Breast epithelium (tissue), 4 donors: ENCODE results near the gene GADL1. TPM values are rescaled to one million over a fixed set of nuclear protein-coding genes. Genes with fewer than 3 reads are reported as not detected.

Experiments
- DNase-seq, 2 donors: peaks; one replicate each; pipeline ENCODE4 v3.0.0-alpha.2; 2019; ENCODE audit warnings: low spot score in 2 of 2
- H3K27ac ChIP-seq, 2 donors: fragments of 200-600 bp; sonication (generic) in 1 of 2; one replicate each; pipeline ENCODE4 v1.5.1; 2016 to 2019; ENCODE audit warnings: mild to moderate bottlenecking in 1 of 2
- H3K27me3 ChIP-seq, 2 donors: fragments of 200-600 bp; sonication (generic) in 1 of 2; one replicate each; pipeline versions ENCODE4 v1.5.1 to v1.6.0; 2017 to 2019; ENCODE audit warnings: control low read depth in 1 of 2, mild to moderate bottlenecking in 1 of 2
- H3K36me3 ChIP-seq: fragments of 200-600 bp; one replicate; pipeline ENCODE4 v1.5.1; 2019
- H3K4me1 ChIP-seq, 2 donors: fragments of 200-600 bp; sonication (generic); one replicate each; pipeline ENCODE4 v1.5.1; 2016 to 2019; ENCODE audit warnings: control low read depth in 1 of 2
- H3K4me3 ChIP-seq, 3 donors: fragments of 200-600 bp; sonication (generic); 1 replicate in 2 of 3; 2 replicates in 1 of 3; pipeline ENCODE4 v1.5.1; 2016 to 2019; ENCODE audit warnings: mild to moderate bottlenecking in 3 of 3, moderate library complexity in 2 of 3
- H3K9me3 ChIP-seq, 2 donors: fragments of 200-600 bp; sonication (generic) in 1 of 2; one replicate each; pipeline ENCODE4 v1.5.1; 2016 to 2019; ENCODE audit warnings: control low read depth in 1 of 2
- CTCF ChIP-seq, 3 donors: fragments of 450-650 bp; IDR thresholded peaks; one replicate each; pipeline ENCODE4 v1.5.1; 2016 to 2017; ENCODE audit warnings: antibody characterized with exemption in 3 of 3, mild to moderate bottlenecking in 3 of 3, moderate library complexity in 3 of 3
- POLR2A ChIP-seq: fragments of 450-650 bp; IDR thresholded peaks from one replicate; pipeline ENCODE4 v1.6.1; 2016; ENCODE audit warnings: antibody characterized with exemption, mild to moderate bottlenecking, moderate library complexity
- POLR2AphosphoS5 ChIP-seq, 3 donors: sonication (generic); formaldehyde crosslinking; IDR thresholded peaks; one replicate each; pipeline ENCODE4 v1.6.1; 2017; ENCODE audit warnings: antibody characterized with exemption in 3 of 3
- intact Hi-C: fragments of 100-400 bp; cut with DNase I; formaldehyde crosslinking; loops from one replicate; pipeline ENCODE4 v1.15.1; 2023; ENCODE audit warnings: low total_unique reads
- total RNA-seq, 3 donors: library from RNA; depleted of rRNA; stranded (reverse); fragments of >200 nt; gene quantifications; one replicate each; pipeline ENCODE4 v1.1.0, GENCODE V29; 2016

Gene GADL1
- total RNA-seq, 3 donors from 2014 or later, result not detected

GRCh38 chr3:30723211-30723610, 171.2 kb downstream of the GADL1 start:
- Histone ChIP-seq H3K9me3 (no peaks in the 10 kb centered on the region), H3K4me3 (no peak overlapping the region)
- DNase-seq, result no peak

GRCh38 chr3:30721314-30721634, 173.2 kb downstream of the GADL1 start:
- H3K36me3 ChIP-seq, result no peaks in the 10 kb centered on the region
- DNase-seq, result no peak
- intact Hi-C loops, result no loop called here
- no peaks in the 10 kb centered on the region for H3K9me3 ChIP-seq
- H3K27ac ChIP-seq, result no peak overlapping the region
- no peaks in the 10 kb centered on the region for H3K27me3 ChIP-seq
- TF ChIP-seq POLR2AphosphoS5 (IDR thresholded peaks at IDR 0.05) (no peak), POLR2A (no peak), CTCF (IDR thresholded peaks at IDR 0.05) (no peak)
- no peak overlapping the region for H3K4me3 ChIP-seq
- H3K4me1 ChIP-seq, result no peaks in the 10 kb centered on the region

More at GRCh38 chr3:30723211-30723610, 171.2 kb downstream of the GADL1 start:
- TF ChIP-seq CTCF (IDR thresholded peaks at IDR 0.05) (no peak), POLR2A (no peak), POLR2AphosphoS5 (IDR thresholded peaks at IDR 0.05) (no peak)
- Histone ChIP-seq H3K27ac (no peak overlapping the region), H3K36me3 (no peaks in the 10 kb centered on the region), H3K4me1 (no peaks in the 10 kb centered on the region), H3K27me3 (no peaks in the 10 kb centered on the region)
- intact Hi-C loops, result no loop called here

GRCh38 chr3:30720586-30721313, 173.7 kb downstream of the GADL1 start:
- TF ChIP-seq POLR2AphosphoS5 (IDR thresholded peaks at IDR 0.05) (no peak), CTCF (IDR thresholded peaks at IDR 0.05) (no peak), POLR2A (no peak)
- DNase-seq, result no peak
- Histone ChIP-seq H3K36me3 (no peaks in the 10 kb centered on the region), H3K4me3 (no peak overlapping the region), H3K4me1 (no peaks in the 10 kb centered on the region), H3K9me3 (no peaks in the 10 kb centered on the region), H3K27me3 (no peaks in the 10 kb centered on the region), H3K27ac (no peak overlapping the region)
- intact Hi-C loops, result no loop called here

GRCh38 chr3:30719536-30719935, 174.9 kb downstream of the GADL1 start:
- Histone ChIP-seq H3K9me3 (no peaks in the 10 kb centered on the region), H3K27me3 (no peaks in the 10 kb centered on the region), H3K36me3 (no peaks in the 10 kb centered on the region), H3K4me1 (no peaks in the 10 kb centered on the region), H3K27ac (no peak overlapping the region), H3K4me3 (no peak overlapping the region)
- intact Hi-C loops, result no loop called here
- TF ChIP-seq POLR2AphosphoS5 (IDR thresholded peaks at IDR 0.05) (no peak), POLR2A (no peak), CTCF (IDR thresholded peaks at IDR 0.05) (no peak)
- no peak for DNase-seq

- no peak for DNase-seq
- TF ChIP-seq POLR2AphosphoS5 (IDR thresholded peaks at IDR 0.05) (no peak), CTCF (IDR thresholded peaks at IDR 0.05) (no peak), POLR2A (no peak)
- no peak overlapping the region for H3K27ac ChIP-seq
- H3K9me3 ChIP-seq, result no peaks in the 10 kb centered on the region
- no peaks in the 10 kb centered on the region for H3K27me3 ChIP-seq
- H3K36me3 ChIP-seq, result no peaks in the 10 kb centered on the region
- intact Hi-C loops, result no loop called here
- no peaks in the 10 kb centered on the region for H3K4me1 ChIP-seq
- no peak overlapping the region for H3K4me3 ChIP-seq
Measured at GRCh38 chr3:30713885-30714503, 180.5 kb downstream of the GADL1 start.
